ENCODE data around the gene EYA4.
"Not testable (repeated sequence)": the region's sequence is repeated elsewhere in the genome, so short reads cannot be mapped to it uniquely, and the experiment has no call there.

Gene EYA4

GRCh38 chr6:133541040-133541439 is 299.9 kb downstream of the EYA4 start:
- no peak for DNase-seq

GRCh38 chr6:133542056-133542821 is 301.1 kb downstream of the EYA4 start:
- DNase-seq, result no peak

- no peak for DNase-seq
Observed at GRCh38 chr6:133544419-133544818, 303.3 kb downstream of the EYA4 start.

DNA sequence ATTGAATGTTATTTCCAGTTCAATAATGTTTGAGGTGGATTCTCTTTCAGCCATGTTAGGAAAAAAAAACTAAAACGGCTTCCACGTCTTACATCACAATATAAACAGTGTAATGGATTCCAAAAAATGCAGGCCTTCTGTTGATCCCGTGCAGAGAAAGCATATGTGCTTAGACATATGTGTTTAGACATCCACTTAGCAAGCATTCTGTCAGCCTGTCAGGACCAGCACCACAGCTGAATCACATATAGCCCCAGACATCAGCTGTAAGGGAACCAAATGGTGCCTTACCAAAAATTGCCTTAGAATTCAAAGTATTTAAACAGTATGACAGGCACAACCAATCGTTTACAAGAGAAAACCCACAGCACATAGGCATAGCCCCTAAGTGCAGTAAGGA is 304.9 kb downstream of the EYA4 start:
- no peak for DNase-seq

DNA sequence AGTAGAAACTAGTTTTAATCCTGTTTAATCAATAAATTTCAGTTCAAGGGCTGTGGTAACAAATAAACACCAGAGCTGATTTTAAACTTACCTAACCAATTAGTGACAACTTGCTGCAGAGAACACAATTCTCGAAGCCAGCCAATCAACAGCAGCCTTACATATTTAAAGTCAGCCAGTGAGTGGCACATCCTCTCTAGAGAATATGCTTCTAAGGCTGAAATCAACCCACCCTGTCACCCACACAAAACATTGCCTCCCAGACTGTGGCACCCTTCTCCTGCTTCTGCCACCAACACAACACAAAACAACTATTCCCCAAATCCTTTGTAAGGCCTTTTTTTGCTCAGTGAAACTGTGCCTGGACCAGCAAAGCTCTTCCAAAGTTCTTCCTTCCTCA is 306.0 kb downstream of the EYA4 start:
- DNase-seq, result no peak

DNA sequence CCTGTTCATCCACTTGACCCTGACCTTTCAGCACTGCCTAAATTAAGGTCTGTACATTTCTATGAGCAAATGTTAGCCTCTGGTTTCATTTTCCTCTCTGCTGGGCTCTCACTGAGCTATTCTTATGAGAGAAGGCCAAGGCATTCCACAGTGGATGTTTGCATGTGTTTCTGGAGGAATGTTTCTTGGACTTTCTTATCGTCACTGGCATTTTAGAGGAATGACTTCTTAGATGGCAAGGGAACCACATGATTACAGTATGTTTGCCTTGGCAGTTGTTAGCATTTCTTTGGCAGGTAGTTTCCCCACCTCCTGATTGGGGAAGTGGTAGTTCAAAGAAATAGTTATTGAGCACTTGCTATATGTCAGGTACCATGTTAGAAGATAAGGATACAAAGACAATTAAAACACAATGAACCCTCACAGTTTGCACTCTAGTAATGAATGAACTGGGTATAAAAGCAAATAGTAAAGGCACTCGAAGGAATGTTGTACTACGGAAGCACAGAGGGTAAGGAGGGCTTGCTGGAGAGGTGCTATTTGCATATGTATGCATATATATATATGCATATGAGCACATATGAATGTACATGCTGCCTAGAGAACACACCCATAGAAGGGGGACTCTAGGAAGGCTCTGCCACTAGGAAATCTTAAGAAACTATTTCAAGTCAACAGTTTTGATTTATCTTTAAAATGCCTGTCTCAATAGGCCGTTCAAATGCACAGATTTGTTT is 307.4 kb downstream of the EYA4 start:
- no peak for DNase-seq

DNA sequence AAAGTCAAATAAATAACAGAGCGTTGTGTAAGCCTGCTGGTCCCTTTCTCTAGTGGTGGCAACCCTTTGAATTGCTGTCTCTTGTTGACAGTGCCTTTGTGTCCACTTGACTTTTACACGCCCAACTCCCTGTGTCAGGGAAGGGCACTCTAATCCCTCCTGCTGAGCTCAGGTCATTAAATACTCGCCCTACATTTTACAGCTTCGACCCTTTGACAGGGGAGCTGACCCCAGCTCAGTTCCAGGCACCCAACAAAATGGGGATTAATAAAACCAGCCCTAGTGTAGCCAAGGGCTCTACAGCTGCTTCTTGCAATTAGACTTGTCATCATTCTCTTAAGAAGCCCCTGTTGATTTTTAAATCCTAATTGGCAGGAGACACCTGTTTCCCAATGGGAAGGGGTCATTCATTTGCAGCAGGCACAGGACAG is 308.2 kb downstream of the EYA4 start:
- no peak for DNase-seq

DNA sequence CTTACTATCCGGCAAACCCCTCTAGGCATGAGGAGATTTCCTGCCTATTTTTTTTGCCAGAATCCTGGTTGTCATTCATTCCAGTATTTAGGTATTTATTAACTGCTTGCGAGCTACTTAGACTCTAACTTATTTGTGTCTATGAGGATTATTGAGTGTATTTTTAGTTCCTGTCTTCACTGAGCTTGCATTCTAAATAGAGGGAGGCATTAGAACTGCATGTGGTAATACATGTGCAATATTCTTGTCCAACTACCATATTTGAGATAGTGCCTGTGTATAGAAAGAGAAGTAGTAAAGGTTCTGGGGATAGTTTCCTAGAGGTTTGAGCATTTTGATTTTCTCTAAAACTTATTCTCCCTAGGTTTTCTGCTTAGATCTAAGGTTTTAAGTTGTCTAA is 308.9 kb downstream of the EYA4 start:
- DNase-seq, result no peak

DNA sequence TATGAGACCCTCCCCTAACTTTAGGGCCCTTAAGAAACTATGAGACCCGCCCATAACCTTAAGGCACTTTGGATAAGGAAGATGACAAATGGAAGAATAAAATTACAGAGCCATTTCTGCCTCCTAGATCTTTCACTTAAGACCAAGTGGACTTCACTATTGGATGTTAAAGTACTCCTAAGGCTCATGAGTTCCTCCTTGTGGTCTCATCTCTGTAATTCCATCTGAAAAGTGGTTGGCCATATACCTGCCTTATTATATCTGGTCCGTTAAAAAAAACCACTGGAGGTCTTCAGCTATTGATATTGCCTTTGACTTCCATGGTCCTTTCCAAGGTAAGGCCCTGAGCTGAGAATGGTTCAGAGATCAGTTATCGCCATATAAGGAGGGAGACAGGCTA is 310.3 kb downstream of the EYA4 start:
- DNase-seq, result no peak

GRCh38 chr6:133551847-133552341 is 310.7 kb downstream of the EYA4 start:
- no peak for DNase-seq

GRCh38 chr6:133553652-133554051 is 312.5 kb downstream of the EYA4 start:
- DNase-seq, result peak in 1 of 2 experiments; percentile 28

- DNase-seq, result not testable (repeated sequence)
Observed at GRCh38 chr6:133554121-133554520, 313.0 kb downstream of the EYA4 start.

- no peak for DNase-seq
Observed at GRCh38 chr6:133555685-133556084, 314.5 kb downstream of the EYA4 start.

DNA sequence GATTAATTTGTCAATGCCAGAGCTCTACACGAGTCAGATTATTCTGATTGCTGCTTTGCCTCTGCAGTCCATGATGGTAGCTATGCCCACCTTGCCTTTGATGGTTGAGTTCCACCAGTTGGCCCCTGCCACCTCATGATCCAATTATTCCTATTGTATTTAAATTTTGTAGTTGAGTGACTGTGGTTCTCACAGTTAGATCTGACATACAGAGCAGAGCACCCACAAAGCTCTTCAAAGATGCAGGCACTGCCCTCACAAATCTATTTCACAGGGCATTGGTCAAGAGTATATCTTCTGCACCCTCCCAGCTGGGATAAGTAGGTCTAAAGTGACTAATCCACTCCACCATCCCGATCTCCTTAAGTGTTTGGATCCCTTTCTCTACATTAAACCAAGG is 318.8 kb downstream of the EYA4 start:
- no peak for DNase-seq

GRCh38 chr6:133567636-133568035 is 326.5 kb downstream of the EYA4 start:
- DNase-seq, result no peak

- peak; percentile 26 to 33 for DNase-seq
Observed at GRCh38 chr6:133568970-133569889, 328.1 kb downstream of the EYA4 start.

GRCh38 chr6:133571681-133572080 is 330.5 kb downstream of the EYA4 start:
- no peak for DNase-seq

GRCh38 chr6:133577851-133578250 is 336.7 kb downstream of the EYA4 start:
- DNase-seq, result no peak

Measured in activated T-cell treated with anti-CD3 and anti-CD28 coated beads, Interleukin-2, amount 50 U/mL, for 48 hours (primary cell).